GM12878 (cell line): ENCODE measurements around the gene ZMYND19. TPM values are rescaled to one million over a fixed set of nuclear protein-coding genes. Genes with fewer than 3 reads are reported as not detected.
A peak's percentile ranks its signal among the peaks of the same experiment; 100 is the strongest.

Experiments used
- ASH2L ChIP-seq: fragments of 300-600, 200-600 bp; sonication (generic); IDR thresholded peaks from 2 replicates; pipeline ENCODE4 v1.6.1; 2017; ENCODE audit warnings: low read depth, mild to moderate bottlenecking, borderline replicate concordance
- BCLAF1 ChIP-seq: fragments of 450-650 bp; IDR thresholded peaks from 2 replicates; pipeline ENCODE4 v1.6.1; 2017; ENCODE audit warnings: antibody characterized with exemption, mild to moderate bottlenecking, moderate library complexity
- FOXM1 ChIP-seq: IDR thresholded peaks from 2 replicates; pipeline ENCODE4 v1.6.1; 2012; ENCODE audit warnings: low read depth, mild to moderate bottlenecking, inconsistent platforms, low read length, moderate library complexity
- IKZF1 ChIP-seq: fragments of 450-650 bp; conservative IDR thresholded peaks from 2 replicates; pipeline ENCODE4 v1.6.1; 2017; ENCODE audit warnings: antibody characterized with exemption, mild to moderate bottlenecking
- MEF2A ChIP-seq: IDR thresholded peaks from 2 replicates; pipeline ENCODE4 v1.6.1; 2011; ENCODE audit warnings: low read depth, mild to moderate bottlenecking, low read length, moderate library complexity; ENCODE audit not compliant: insufficient read depth
- NBN ChIP-seq: fragments of 450-650 bp; IDR thresholded peaks from 2 replicates; pipeline ENCODE4 v1.6.1; 2016
- POLR2A ChIP-seq: IDR thresholded peaks from 2 replicates; pipeline ENCODE4 v1.6.1; 2011; ENCODE audit warnings: low read depth, mild to moderate bottlenecking, low read length
- RAD21 ChIP-seq: IDR thresholded peaks from 2 replicates; pipeline ENCODE4 v1.6.1; 2011; ENCODE audit warnings: mild to moderate bottlenecking, low read depth, low read length, moderate library complexity; ENCODE audit not compliant: insufficient read depth
- RCOR1 ChIP-seq: conservative IDR thresholded peaks from 2 replicates; pipeline ENCODE4 v1.6.1; 2012; ENCODE audit warnings: low read depth, low read length, improper control_type of control experiment
- REST ChIP-seq: IDR thresholded peaks from 2 replicates; pipeline ENCODE4 v1.6.1; 2012; ENCODE audit warnings: mild to moderate bottlenecking, low read depth, low read length
- TBL1XR1 ChIP-seq: IDR thresholded peaks from 2 replicates; pipeline ENCODE4 v1.6.1; 2012; ENCODE audit warnings: low read depth, low read length, improper control_type of control experiment
- TCF3 ChIP-seq: IDR thresholded peaks from 2 replicates; pipeline ENCODE4 v1.6.1; 2012; ENCODE audit warnings: low read depth, mild to moderate bottlenecking, low read length, borderline replicate concordance; ENCODE audit not compliant: insufficient read depth
- YY1 ChIP-seq: IDR thresholded peaks from 2 replicates; pipeline ENCODE4 v1.6.1; 2011; ENCODE audit warnings: low read depth, mild to moderate bottlenecking, low read length
- ZNF24 ChIP-seq: fragments of 450-650 bp; IDR thresholded peaks from 2 replicates; pipeline ENCODE4 v1.6.1; 2017; ENCODE audit warnings: antibody characterized with exemption, mild to moderate bottlenecking
- polyA plus RNA-seq, 11 experiments: library from polyadenylated mRNA; depleted of rRNA in 4 of 11; unstranded in 6 of 11; stranded (reverse) in 5 of 11; fragments of >200 nt; fragmentation: Nextera tagmentation in 4 of 11; fragmentation: Illumina TruSeq in 1 of 11; extraction: Ambion mirVana in 4 of 11; extraction: Trizol in 1 of 11; gene quantifications; 1 replicate in 1 of 11; 2 replicates in 10 of 11; pipeline versions ENCODE4 v1.2.1 to v1.2.3, GENCODE V29; 2011 to 2016; ENCODE audit warnings: inconsistent platforms in 2 of 11, missing spikeins in 2 of 11, low read depth in 1 of 11
- total RNA-seq, 4 experiments: library from RNA; depleted of rRNA in 3 of 4; stranded (reverse); fragments of >200 nt in 3 of 4; fragmentation: Illumina TruSeq in 1 of 4; extraction: Trizol in 1 of 4; gene quantifications; 2 replicates each; pipeline versions ENCODE4 v1.2.1 to v1.2.3, GENCODE V29; 2013 to 2021
- TF ChIP-seq, protein P1 (sequence below): fragments of 150-350 bp; IDR thresholded peaks from 2 replicates; pipeline ENCODE4 v1.6.1; 2014; ENCODE audit warnings: mild to moderate bottlenecking, low read depth, low read length
- TF ChIP-seq, protein P2 (sequence below): IDR thresholded peaks from 2 replicates; pipeline ENCODE4 v1.6.1; 2012; ENCODE audit warnings: improper control_type of control experiment, low read depth, low read length; ENCODE audit not compliant: insufficient replicate concordance

ZMYND19 gene
- total and polyA plus RNA-seq, 10 of the 15 experiments (the other 5 are each of a cell fraction or from before 2014, with no cell fraction given), result 0.84 to 54.8 (median 20.1) TPM

GRCh38 chr9:137618105-137619067 lies 28.1 kb upstream of the ZMYND19 start, which contains the start of gene EHMT1 (continued):
- TF ChIP-seq REST (no peak), NBN (peak; percentile 67; the same call in 1 of the 2 replicates), RCOR1 (no peak), BCLAF1 (no peak), MEF2A (no peak), ZNF24 (no peak), FOXM1 (no peak), POLR2A (peak; percentile 69; the same call in 1 of the 2 replicates), TCF3 (no peak), TBL1XR1 (peak; percentile 94), YY1 (peak; percentile 89; the same call in 1 of the 2 replicates), RAD21 (no peak), ASH2L (no peak), IKZF1 (peak; percentile 100)
- TF ChIP-seq, protein P1, sequence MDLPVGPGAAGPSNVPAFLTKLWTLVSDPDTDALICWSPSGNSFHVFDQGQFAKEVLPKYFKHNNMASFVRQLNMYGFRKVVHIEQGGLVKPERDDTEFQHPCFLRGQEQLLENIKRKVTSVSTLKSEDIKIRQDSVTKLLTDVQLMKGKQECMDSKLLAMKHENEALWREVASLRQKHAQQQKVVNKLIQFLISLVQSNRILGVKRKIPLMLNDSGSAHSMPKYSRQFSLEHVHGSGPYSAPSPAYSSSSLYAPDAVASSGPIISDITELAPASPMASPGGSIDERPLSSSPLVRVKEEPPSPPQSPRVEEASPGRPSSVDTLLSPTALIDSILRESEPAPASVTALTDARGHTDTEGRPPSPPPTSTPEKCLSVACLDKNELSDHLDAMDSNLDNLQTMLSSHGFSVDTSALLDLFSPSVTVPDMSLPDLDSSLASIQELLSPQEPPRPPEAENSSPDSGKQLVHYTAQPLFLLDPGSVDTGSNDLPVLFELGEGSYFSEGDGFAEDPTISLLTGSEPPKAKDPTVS, result no peak
- TF ChIP-seq, protein P2, sequence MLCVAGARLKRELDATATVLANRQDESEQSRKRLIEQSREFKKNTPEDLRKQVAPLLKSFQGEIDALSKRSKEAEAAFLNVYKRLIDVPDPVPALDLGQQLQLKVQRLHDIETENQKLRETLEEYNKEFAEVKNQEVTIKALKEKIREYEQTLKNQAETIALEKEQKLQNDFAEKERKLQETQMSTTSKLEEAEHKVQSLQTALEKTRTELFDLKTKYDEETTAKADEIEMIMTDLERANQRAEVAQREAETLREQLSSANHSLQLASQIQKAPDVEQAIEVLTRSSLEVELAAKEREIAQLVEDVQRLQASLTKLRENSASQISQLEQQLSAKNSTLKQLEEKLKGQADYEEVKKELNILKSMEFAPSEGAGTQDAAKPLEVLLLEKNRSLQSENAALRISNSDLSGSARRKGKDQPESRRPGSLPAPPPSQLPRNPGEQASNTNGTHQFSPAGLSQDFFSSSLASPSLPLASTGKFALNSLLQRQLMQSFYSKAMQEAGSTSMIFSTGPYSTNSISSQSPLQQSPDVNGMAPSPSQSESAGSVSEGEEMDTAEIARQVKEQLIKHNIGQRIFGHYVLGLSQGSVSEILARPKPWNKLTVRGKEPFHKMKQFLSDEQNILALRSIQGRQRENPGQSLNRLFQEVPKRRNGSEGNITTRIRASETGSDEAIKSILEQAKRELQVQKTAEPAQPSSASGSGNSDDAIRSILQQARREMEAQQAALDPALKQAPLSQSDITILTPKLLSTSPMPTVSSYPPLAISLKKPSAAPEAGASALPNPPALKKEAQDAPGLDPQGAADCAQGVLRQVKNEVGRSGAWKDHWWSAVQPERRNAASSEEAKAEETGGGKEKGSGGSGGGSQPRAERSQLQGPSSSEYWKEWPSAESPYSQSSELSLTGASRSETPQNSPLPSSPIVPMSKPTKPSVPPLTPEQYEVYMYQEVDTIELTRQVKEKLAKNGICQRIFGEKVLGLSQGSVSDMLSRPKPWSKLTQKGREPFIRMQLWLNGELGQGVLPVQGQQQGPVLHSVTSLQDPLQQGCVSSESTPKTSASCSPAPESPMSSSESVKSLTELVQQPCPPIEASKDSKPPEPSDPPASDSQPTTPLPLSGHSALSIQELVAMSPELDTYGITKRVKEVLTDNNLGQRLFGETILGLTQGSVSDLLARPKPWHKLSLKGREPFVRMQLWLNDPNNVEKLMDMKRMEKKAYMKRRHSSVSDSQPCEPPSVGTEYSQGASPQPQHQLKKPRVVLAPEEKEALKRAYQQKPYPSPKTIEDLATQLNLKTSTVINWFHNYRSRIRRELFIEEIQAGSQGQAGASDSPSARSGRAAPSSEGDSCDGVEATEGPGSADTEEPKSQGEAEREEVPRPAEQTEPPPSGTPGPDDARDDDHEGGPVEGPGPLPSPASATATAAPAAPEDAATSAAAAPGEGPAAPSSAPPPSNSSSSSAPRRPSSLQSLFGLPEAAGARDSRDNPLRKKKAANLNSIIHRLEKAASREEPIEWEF, result no peak
